ENCODE data around the gene DOHH.

The DOHH gene

GRCh38 chr19:3500429-3501101, at the start of gene DOHH:
Gene DOHH, minus strand, starts transcription at chr19:3500674. Its CDS starts 3,860 bp downstream, at chr19:3496814.
- DNase-seq: peak; percentile 98

- peak; percentile 4 for DNase-seq
Observed at GRCh38 chr19:3549816-3550215, 49.3 kb upstream of the DOHH start.

GRCh38 chr19:3548606-3549005, 48.1 kb upstream of the DOHH start:
- DNase-seq: peak; percentile 7

- no peak for DNase-seq
Observed at GRCh38 chr19:3547767-3548282, 47.4 kb upstream of the DOHH start.

GRCh38 chr19:3547301-3547731, 46.8 kb upstream of the DOHH start:
- no peak for DNase-seq

- DNase-seq: no peak
Observed at GRCh38 chr19:3546119-3546518, 45.6 kb upstream of the DOHH start.

- DNase-seq: no peak
Observed at GRCh38 chr19:3545669-3546034, 45.2 kb upstream of the DOHH start.

GRCh38 chr19:3544742-3545668, 44.5 kb upstream of the DOHH start:
- peak; percentile 78 for DNase-seq

GRCh38 chr19:3544058-3544376, 43.5 kb upstream of the DOHH start:
- no peak for DNase-seq

GRCh38 chr19:3543150-3544057, 42.9 kb upstream of the DOHH start:
- no peak for DNase-seq

GRCh38 chr19:3539756-3540118, 39.3 kb upstream of the DOHH start:
- no peak for DNase-seq

- DNase-seq: no peak
Observed at GRCh38 chr19:3538965-3539755, 38.7 kb upstream of the DOHH start, which contains the start of gene TEKTIP1. Gene TEKTIP1, plus strand, starts transcription at chr19:3539174. Its CDS starts 4 bp downstream, at chr19:3539178.

GRCh38 chr19:3538258-3538929, 37.9 kb upstream of the DOHH start:
- no peak for DNase-seq

GRCh38 chr19:3537438-3538240, 37.2 kb upstream of the DOHH start:
- no peak for DNase-seq

- no peak for DNase-seq
Observed at GRCh38 chr19:3537101-3537437, 36.6 kb upstream of the DOHH start.

GRCh38 chr19:3536429-3537100, 36.1 kb upstream of the DOHH start:
- DNase-seq: no peak

GRCh38 chr19:3535981-3536380, 35.5 kb upstream of the DOHH start:
- no peak for DNase-seq

GRCh38 chr19:3535563-3535965, 35.1 kb upstream of the DOHH start:
- no peak for DNase-seq

- no peak for DNase-seq
Observed at GRCh38 chr19:3535235-3535535, 34.7 kb upstream of the DOHH start.
